ENCODE data around the gene SLC6A19.

- no peak for TF ChIP-seq CTCF (conservative IDR thresholded peaks at IDR 0.05; ENCODE audit: low read depth, low read length)
- TF ChIP-seq EZH2 (IDR thresholded peaks at IDR 0.05; ENCODE audit: borderline replicate concordance, low read depth, low read length, poor library complexity, severe bottlenecking), result no peak
Measured at GRCh38 chr5:1178529-1179382, 22.6 kb upstream of the SLC6A19 start.

All from A673 (cell line).